Left renal pelvis (tissue), 4 donors: ENCODE data around the gene CYFIP1. TPM values are rescaled to one million over a fixed set of nuclear protein-coding genes. Genes with fewer than 3 reads are reported as not detected.

ENCODE experiments used
- DNase-seq, 4 donors: peaks; one replicate each; pipeline ENCODE4 v3.0.0-alpha.2; 2013; ENCODE audit warnings: low read depth in 4 of 4, low spot score in 3 of 4
- polyA plus RNA-seq, 4 donors: library from polyadenylated mRNA; unstranded; fragments of 120-200 nt; gene quantifications; one replicate each; pipeline ENCODE4 v1.2.1, GENCODE V29; 2013; ENCODE audit not compliant: insufficient read length in 4 of 4

CYFIP1 gene
- polyA plus RNA-seq, 4 donors = 73.2 to 93.7 (median 89.3) TPM

DNA sequence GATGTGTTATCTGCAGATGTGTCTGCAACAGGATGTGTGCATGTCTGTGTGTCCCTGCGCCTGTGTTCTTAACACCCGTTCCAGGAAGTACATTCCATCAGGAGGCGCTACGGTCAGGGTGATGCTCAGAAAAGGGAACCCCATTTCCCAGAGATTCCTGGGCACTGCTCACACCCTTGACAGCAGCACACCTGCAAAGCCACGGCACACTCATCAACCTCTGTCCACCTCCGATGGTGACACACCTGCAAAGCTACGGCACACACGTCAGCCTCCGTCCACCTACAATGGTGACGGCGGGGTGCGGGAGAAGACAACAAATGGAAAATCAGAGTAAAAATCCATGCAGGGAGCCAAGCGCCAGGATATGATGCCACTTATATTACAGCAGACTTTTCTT lies 86.3 kb downstream of the CYFIP1 start:
- no peak for DNase-seq

DNA sequence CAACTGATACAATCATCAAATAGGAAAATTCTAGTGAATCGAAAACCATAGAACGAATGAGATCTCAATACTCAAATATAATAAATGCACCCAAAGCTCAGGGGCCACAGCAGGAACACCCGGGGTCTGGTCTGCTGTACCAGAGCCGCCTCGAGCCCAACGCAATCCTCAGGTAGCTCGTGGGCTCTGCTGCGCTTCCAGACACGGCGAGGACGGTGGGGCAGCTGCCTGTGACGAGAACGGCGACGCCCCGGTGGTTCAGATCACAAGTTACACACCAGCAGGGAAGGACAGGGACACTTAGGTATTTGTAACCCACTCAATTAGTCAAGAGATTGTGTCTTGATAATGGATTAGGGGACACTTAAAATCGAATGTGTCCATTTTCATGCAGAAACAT lies 87.1 kb downstream of the CYFIP1 start:
- DNase-seq = no peak

DNA sequence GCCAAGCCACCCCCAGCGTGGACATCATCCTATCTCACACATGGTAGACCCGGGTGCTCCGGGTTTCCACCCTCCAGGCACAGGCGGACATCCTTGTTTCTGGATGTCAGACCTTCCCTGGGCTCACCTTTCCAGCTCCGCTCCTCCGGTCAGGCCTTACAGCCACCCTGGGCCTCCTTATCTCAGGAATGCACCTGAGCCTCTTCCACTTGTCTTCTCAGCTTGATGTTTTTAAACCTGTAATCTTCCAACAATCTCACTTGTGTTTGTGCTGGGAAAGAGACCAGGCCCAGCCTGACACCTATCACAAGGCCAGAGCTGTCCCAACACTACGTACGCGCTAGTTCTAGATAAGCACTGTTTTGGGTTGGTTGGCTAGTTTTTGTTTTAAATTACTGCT lies 87.8 kb downstream of the CYFIP1 start:
- DNase-seq = no peak

DNA sequence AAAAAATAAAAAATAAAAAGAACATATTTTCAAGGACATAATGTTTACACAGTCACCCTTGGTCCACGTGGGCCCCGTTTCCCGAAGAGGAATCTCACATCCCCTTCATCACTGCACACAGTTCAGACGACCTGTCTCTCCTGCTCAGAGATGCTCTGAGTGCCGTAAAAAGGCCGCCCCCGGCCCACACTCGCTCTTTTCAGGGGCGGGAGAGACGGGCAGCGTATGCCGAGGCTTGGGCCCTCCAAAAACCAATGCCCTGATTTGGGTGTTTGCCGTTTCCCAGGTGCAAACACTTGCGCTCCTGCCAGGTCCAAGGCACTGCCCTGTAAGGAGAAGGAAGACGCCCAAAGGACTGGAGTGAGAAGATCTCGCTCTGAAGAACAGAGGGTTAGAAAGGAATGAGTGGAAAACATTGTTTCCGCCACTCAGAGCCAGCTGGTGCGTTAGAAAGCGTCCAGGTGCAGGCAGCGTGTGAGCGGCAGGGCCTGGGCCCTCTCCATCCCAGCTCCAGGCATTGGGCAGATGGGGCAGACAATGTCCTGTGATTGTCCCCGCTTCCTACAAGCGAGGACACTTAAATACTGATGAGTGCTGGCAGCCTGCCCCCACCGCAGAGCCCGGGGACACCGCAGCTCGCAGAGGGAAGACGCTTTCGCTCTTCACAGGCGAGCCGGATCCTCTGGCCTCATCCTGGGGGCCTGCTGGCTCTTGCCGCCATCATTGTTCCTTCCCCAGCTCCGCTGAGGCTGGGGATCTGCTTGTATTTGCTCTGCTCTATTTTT lies 88.5 kb downstream of the CYFIP1 start:
- DNase-seq = no peak

DNA sequence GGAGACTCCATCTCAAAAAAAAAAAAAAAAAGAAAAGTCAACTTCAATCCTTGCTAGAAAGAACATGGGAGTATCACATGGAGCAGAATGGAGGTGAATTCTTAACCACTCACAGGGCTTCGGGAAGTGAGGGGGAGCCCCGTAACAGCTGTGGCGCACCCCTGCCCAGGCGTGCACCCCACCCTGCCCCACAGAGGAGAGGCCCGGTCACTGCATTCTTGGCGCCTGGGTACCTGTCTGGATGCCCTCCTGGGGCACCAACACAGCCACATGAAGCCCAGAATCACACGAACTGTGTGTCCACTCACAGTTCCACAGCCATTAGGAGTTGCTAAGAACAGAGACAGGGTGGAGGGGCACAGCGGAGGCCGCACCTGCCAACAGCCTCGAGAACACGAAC lies 89.9 kb downstream of the CYFIP1 start:
- no peak for DNase-seq

DNA sequence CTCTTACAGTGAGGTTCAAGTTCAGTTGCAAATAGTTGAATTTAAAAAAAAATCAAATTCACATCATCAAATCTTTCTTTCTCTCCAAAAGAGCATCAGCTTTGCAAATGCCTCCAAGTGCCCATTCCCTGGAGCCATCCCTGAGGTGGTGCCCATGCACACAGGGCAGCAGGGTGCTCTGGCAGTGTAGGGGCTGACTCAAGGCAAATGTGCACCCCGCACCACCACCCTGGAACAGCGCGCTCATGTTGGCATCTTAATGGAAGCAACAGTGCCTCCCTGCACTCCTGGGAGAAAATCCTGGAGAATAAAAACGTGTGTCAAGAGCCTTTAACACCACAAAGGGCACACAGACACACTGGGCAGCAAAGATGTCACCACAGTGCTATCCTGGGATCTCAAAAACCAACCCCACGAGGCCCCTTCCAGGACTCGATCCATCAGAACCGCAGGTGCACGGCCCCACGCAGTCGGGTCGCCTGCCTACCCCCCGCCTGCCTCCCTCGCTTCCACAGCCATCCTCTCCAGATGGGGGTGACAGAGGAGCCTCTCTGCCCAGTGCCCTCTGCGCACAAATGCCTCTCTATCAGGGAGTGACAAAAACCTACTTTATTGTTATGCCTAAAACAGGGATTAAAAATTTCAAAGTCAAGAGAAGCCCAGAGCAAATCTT lies 90.9 kb downstream of the CYFIP1 start:
- no peak for DNase-seq

DNA sequence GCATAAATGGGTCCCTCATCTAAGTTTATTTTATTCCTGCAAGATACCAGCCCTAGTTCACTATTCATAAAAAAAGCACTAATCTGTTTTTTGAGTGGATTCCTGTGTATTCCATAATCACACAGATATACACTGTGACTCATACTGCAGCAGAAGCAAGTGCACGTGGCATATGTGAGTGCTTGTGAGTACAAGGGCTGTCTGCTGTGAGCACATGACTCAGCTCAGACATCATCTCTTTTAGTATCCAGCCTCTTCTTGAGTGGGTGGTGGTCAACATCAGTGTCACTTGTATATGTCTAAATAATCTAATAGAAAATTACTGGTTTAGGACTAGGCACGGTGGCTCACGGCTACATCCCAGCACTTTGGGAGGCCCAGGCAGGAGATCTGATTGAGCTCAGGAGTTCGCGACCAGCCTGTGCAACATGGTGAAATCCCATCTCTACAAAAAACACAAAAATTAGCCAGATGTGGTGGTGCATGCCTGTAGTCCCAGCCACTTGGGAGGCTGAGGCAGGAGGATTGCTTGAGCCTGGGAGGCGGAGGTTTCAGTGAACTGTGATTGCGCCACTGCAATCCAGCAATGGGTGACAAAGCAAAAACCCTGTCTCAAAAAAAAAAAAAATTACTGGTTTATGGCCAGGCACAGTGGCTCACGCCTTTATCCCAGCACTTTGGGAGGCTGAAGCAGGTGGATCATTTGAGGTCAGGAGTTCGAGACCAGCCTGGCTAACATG lies 91.9 kb downstream of the CYFIP1 start:
- DNase-seq = no peak

DNA sequence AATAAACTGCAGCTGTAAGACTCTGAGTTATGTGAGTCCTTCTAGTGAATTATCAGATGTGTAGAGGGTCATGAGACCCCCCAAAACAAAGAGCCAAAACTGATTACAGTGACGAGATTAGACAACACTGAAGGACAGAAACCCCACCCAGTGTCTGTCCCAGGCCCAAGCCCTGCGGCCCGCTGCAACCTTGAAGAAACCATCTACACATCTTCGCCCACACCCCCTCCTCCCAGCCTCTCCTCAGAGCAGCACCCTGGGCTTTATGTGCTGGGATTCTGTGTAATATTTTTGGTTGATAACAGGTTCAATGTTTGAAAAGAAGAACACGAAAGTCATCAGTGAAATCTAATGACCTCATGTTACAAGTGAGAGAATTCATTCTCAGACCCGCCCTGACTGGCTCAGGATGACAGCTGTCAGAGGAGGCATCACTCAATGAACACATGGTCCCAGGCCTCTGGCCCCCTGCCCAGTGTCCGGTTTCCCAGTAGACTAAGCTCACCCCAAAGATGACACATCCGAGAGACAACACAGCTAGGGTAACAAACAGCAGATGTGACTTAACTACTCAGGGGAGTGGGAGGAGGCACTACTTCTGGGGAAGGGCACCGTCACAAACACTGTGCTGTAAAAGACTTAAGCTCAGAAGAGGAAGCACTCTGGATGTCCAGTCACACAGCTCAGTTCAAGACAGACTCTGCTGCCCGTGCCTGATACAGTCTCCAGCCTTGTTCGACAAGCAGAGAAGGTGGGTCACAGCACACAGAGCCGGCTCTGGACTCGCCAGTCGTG lies 92.8 kb downstream of the CYFIP1 start:
- no peak for DNase-seq

DNA sequence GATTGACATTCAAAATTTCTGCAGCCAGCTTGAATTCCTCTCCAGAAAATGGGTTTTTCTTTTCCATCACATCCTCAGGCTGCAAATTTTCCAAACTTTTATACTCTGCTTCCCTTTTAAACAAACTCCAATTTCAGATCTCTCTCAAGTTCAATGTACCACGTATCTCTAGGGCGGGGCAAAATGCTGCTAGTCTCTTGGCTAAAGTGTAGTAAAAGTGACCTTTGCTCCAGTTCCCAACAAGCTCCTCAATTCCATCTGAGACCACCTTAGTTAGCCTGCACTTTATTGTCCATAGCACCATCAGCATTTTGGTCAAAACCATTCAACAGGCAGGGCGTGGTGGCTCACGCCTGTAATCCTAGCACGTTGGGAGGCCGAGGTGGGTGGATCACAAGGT lies 95.0 kb downstream of the CYFIP1 start:
- no peak for DNase-seq

DNA sequence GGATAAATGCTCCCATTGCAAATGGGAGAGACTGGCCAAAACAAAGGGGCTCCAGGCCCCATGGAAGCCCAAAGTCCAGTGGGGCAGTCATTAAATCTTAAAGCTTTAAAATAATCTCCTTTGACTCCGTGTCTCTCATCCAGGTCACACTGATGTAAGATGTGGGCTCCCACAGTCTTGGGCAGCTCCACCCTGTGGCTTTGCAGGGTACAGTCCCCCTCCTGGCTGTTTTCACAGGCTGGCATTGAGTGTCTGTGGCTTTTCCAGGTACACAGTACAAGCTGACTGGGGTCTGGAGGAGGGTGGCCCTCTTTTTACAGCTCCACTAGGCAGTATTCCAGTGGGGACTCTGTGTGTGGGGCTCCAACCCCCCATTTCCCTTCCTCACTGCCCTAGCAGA lies 95.8 kb downstream of the CYFIP1 start:
- DNase-seq = no peak

DNA sequence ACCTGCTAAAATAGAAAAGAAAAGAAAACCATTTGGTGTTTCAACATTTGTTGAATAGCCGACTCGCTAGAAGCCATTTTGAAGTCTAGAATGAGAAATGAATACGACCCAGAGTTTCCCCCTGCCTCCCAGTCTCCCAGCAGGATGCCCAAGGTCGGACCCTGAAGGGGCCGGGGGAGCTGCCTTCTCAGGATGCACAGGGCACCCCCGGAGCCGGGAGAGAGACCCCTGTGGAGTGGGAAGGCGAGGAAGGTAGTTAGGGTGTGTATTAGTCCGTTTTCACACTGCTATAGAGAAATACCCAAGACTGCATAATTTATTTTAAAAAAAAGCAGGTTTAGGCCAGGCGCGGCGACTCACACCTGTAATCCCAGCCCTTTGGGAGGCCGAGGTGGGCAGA lies 97.0 kb downstream of the CYFIP1 start:
- DNase-seq = no peak

DNA sequence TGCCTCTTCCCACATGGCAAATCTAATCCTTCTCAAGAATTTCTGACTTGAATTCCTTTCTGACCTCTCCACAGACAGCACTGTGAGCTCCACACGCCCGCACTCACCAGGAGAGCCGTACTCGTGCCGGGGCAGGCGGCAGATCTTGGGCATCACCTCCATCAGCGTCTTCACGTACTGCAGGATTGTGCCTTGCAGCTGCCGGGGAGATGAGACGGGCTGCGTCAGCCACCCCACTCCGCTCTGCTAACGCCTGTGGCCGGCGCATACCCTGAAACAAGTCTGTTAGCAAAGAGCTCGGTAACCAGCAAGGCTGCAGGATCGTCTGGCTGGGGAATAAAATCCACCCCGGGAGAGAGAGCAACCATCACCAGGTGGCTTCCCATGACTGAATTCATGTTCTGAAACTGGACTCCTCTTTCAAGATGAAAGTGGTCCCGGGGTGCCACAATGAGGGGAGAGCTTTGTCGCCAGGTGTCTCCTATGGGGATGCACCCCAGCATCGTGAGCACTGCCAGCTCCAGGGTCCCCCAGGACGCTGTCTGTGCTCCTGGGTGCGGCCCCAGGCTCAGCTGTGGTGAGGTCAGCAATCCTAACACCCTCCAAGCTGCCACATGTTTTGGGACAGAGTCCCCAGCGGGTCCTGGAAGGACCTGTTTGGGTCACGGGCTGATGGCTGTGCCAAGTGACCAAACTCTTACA lies 98.3 kb downstream of the CYFIP1 start:
- DNase-seq = no peak

DNA sequence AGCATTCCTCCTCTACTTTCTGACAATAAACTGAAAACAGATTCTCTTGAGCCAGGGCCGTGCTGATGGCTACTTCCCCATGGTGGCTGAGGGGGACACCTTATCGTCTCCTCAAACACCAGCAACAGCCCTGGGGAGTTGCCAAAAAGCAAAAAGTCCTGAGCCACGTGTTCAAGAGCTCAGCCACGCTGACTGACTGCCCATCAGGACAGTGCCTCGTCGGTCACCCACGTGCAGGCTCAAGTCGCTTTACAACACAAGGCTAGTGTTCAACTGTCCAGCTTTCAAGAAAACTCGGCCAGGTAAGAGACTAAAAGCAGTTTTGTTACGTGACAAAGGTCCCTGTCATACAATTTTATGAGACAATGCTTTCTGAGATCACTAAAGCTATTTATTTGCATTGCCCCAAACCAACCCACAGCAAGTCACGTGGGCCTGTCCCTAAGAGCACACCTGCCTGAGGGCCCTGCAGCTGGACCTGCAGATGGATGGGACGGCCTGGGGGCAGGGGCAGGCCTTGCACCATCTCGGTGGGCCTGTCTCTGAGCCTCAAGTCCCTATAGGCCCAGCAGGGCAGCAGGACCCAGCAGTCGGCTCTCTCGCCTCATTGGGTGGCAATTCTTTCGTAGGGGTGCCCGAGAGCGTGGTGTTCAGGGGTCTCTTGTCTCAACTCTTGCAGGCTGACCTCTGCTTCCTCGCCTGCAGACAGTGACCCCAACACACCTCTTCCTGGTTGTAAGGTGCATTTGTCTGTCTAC lies 99.0 kb downstream of the CYFIP1 start:
- no peak for DNase-seq

DNA sequence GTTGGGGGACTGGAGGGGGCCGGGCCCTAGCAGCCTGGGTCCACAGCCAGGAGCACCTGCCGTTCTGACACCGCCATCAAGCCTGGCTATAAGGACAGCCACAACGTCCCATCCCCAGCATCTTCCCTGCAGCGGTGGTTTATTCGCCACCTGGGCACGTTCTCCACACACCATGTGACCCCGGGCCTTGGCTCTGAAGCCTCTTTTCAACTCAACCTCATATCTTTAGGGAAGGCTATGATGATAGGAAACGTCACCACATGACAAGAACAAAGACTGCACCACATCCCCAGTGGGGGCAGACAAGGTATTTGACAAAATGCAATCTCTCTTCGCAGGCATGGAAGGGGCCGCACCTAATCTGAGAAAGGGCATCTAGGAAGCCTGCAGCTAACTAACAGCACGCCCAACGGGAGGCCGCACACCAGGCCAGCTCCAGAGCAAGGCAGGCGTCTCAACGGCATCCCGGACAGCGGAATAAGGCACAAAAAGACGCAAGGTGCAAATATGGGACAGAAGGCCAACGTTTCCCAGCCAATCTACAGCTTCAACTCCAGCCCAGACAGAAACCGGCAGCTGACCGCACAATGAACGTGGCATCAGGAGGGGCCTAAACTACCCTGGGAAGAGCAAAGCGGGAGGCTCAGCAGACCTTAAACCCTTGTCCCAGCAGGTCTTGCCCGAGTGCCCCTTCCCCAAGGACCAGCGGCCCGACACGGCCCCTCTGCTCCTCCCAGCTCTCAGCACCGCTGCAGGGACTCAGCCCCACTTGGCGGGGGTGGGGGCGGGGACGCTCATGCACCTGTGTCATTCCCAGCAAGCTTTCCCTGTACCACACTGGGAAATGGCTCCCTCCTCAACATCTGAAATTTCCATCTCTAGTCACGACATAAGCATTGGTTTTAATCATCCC lies 99.8 kb downstream of the CYFIP1 start:
- DNase-seq = no peak

DNA sequence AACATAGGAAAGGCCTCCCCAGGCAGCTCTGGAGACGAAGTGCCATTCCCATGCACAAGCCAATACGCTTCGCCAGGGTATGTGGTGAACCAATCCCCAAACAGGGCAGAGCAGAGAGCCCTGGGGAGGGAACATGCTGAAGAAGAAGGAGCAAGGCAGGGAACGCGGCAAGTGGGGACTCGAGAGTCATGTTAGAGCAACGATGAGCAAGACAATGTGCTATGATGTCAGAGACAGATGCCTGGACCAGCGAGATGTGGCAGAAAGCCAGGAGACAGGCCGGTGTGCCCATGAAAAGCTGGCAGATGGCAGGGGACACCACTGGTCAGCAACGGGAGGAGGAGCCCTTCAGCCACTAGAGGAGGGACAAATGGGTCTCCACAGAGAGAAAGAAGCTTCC lies 102.1 kb downstream of the CYFIP1 start:
- no peak for DNase-seq

DNA sequence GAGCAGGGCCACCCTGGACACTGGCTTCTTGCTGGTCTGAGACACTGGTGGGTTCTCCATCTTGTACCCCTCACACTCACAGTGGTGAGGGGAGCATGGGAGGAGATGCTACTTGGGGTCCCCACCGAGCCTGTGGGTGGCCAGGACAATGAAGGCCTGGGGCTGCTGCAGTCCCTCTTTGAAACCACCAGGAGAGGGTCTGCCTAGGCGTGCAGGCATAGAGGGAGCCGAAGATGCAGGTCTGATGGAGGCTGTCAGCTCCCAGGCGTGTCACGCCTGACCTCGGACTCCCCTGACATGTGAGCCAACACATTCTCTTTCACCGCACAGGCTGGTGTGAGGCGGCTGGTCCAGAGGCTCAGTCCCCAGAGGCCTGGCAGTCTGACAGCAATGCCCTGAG lies 102.6 kb downstream of the CYFIP1 start:
- no peak for DNase-seq

DNA sequence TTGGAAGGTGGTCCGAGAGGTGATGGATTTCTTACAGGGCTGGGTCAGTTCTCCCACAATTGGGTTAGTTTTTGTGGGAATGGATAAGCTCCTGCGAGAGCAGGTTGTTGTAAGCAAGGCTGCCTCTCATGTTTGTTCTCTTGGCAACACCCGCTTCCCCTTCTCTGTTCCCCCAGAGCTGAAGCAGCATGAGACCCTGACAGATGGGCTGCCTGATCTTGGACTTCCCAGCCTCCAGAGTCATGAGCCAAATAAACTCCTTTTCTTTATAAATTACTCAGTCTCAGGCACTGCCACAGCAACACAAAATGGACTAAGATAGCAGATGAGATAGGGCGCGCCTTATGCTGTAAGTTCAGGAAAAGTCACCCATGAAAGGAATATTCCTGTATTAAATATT lies 103.1 kb downstream of the CYFIP1 start:
- no peak for DNase-seq

DNA sequence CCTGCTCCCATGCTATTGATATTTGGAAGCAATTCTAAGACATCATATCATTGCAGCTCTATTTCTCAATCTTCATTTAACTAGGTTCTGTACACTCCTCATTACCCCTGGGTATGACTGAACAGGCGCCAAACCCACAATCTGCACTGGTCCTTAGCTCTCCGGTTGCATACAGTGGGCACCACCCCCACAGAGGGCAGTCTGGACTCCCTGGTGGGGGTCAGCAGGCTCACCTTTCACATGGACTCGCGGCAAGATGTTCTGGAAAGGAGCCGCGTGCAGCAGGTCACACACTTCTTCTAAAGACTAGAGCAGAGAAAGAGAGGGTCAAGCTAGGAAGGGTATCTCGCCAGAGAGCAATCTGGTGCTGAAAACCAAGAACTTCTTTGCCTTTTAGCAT lies 105.2 kb downstream of the CYFIP1 start:
- DNase-seq = peak in 1 of 4 donors; percentile 17

DNA sequence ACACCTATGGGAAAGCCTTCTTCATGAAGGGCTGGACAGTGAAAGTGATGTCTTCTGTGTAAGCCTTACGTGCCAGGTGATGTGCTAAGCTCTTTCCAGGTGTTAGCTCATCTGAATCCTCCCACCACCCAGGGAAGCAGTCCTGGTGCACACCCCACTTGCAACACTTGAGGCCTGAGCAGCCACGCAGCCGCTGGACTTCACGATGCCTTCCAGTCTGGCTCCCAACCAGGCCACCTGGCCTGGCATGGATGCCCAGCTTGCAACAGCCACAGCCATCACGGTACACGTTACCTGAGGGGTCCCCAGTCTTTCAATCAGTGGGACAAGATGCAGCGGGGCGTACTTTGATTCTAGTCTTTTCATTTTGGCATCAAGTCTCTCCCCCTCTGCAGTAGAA lies 105.9 kb downstream of the CYFIP1 start:
- DNase-seq = no peak
